Measurements from ENCODE around the gene WNK2.

WNK2 gene

GRCh38 chr9:93218671-93219420, 34.9 kb downstream of the WNK2 start:
- no peak for DNase-seq
- TF ChIP-seq GATA1 (IDR thresholded peaks at IDR 0.05; ENCODE audit: low read depth, low read length), result no peak
- no peak for TF ChIP-seq POLR2A (IDR thresholded peaks at IDR 0.05; ENCODE audit: low read length)

DNA sequence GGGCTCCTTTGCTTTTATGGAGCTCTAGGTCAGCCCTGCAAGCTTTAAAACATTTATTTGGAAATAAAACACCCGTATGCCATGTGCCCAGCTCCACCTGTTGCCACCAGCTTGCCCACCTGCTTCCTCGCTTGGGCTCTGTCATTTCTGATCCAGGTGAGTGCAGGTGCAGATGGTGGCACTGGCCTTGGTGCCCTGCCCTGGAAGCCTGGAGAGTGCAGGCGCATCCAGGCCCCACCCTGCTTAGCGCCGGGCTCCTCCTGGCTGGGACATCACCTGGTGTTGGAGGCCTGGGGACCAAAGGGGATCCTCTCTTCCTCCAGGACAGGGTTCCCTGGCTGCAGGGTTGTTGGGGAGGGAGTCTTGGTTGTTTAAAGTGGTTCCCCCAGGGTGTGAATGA, 35.8 kb downstream of the WNK2 start:
- no peak for DNase-seq
- TF ChIP-seq GATA1 (IDR thresholded peaks at IDR 0.05; ENCODE audit: low read depth, low read length) (no peak), POLR2A (IDR thresholded peaks at IDR 0.05; ENCODE audit: low read length) (no peak)

- DNase-seq, result no peak
- no peak for TF ChIP-seq POLR2A (IDR thresholded peaks at IDR 0.05; ENCODE audit: low read length)
- no peak for TF ChIP-seq GATA1 (IDR thresholded peaks at IDR 0.05; ENCODE audit: low read depth, low read length)
These were observed 36.7 kb downstream of the WNK2 start for GRCh38 chr9:93220627-93221026.

- TF ChIP-seq POLR2A (IDR thresholded peaks at IDR 0.05; ENCODE audit: low read length) (no peak), GATA1 (IDR thresholded peaks at IDR 0.05; ENCODE audit: low read depth, low read length) (no peak)
These were observed 37.1 kb downstream of the WNK2 start for GRCh38 chr9:93221044-93221443.

DNA sequence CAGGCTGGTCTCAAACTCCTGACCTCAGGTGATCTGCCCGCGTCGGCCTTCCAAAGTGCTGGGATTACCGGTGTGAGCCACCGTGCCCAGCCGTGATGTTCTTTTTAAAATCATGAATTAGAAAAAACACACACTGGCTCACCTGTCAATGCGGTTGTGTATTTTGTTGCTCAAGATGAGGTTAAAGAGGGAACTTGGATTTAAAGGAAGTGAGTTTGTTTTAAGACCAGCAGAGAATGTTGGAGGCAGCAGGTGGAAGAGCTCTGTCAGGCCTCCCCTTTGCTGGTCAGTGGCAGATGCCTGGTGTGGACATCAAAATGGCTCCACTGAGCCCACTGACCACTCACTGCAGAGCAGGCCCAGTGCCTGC, 38.9 kb downstream of the WNK2 start:
- DNase-seq, result no peak
- TF ChIP-seq POLR2A (IDR thresholded peaks at IDR 0.05; ENCODE audit: low read length) (no peak), GATA1 (IDR thresholded peaks at IDR 0.05; ENCODE audit: low read depth, low read length) (no peak)

More at GRCh38 chr9:93221044-93221443, 37.1 kb downstream of the WNK2 start:
- DNase-seq, result no peak

- DNase-seq, result no peak
- TF ChIP-seq GATA1 (IDR thresholded peaks at IDR 0.05; ENCODE audit: low read depth, low read length) (no peak), POLR2A (IDR thresholded peaks at IDR 0.05; ENCODE audit: low read length) (no peak)
These were observed 39.6 kb downstream of the WNK2 start for GRCh38 chr9:93223260-93224180.

- TF ChIP-seq POLR2A (IDR thresholded peaks at IDR 0.05; ENCODE audit: low read length) (no peak), GATA1 (IDR thresholded peaks at IDR 0.05; ENCODE audit: low read depth, low read length) (no peak)
- DNase-seq, result no peak
These were observed 40.7 kb downstream of the WNK2 start for GRCh38 chr9:93224591-93224990.

- no peak for TF ChIP-seq POLR2A (IDR thresholded peaks at IDR 0.05; ENCODE audit: low read length)
- TF ChIP-seq GATA1 (IDR thresholded peaks at IDR 0.05; ENCODE audit: low read depth, low read length), result no peak
- DNase-seq, result no peak
These were observed 41.5 kb downstream of the WNK2 start for GRCh38 chr9:93225417-93225816.

GRCh38 chr9:93225892-93226291, 42.0 kb downstream of the WNK2 start:
- no peak for DNase-seq
- no peak for TF ChIP-seq GATA1 (IDR thresholded peaks at IDR 0.05; ENCODE audit: low read depth, low read length)
- TF ChIP-seq POLR2A (IDR thresholded peaks at IDR 0.05; ENCODE audit: low read length), result no peak

DNA sequence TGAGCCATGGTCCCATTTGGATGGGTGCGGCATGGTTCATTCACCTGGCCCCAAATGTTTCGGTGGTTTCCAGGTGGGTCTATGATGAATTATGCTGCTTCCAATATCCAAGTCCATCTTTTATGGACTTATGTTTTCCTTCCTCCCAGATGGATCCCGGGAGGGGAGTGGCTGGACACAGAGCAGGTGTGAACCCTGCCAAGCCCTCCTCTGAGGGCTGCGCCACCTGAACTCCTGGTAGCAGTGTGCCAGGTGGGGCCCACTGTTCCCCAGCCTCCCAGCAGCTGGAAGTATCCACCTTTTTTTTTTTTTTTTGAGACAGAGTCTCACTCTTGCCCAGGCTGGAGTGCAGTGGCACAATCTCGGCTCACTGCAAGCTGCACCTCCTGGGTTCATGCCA, 42.9 kb downstream of the WNK2 start:
- TF ChIP-seq GATA1 (IDR thresholded peaks at IDR 0.05; ENCODE audit: low read depth, low read length) (no peak), POLR2A (IDR thresholded peaks at IDR 0.05; ENCODE audit: low read length) (no peak)
- no peak for DNase-seq

DNA sequence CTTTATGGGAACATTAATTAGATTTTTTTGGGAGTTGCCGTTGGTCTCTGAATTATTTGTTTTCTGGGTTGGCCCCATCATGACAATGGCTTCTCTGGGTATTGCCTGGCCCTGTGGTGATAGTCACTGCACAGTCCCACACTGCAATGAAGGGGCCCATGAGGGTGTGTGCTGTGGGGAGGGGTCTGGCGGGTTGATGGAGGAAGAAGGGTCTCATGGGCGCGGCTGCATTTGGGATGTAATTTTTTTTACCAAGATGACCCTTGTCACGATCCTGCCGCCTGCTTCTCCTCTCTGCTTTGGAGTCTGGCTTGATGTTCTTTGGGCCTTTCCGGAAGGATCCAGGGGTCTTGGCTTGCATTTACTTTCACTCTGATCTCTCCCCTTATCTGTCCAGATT, 44.1 kb downstream of the WNK2 start:
- TF ChIP-seq GATA1 (IDR thresholded peaks at IDR 0.05; ENCODE audit: low read depth, low read length), result no peak
- no peak for TF ChIP-seq POLR2A (IDR thresholded peaks at IDR 0.05; ENCODE audit: low read length)
- no peak for DNase-seq

GRCh38 chr9:93228453-93228852, 44.5 kb downstream of the WNK2 start:
- DNase-seq, result no peak
- TF ChIP-seq POLR2A (IDR thresholded peaks at IDR 0.05; ENCODE audit: low read length) (no peak), GATA1 (IDR thresholded peaks at IDR 0.05; ENCODE audit: low read depth, low read length) (no peak)

GRCh38 chr9:93229636-93230035, 45.7 kb downstream of the WNK2 start:
- no peak for TF ChIP-seq POLR2A (IDR thresholded peaks at IDR 0.05; ENCODE audit: low read length)
- no peak for TF ChIP-seq GATA1 (IDR thresholded peaks at IDR 0.05; ENCODE audit: low read depth, low read length)
- DNase-seq, result no peak

- DNase-seq, result no peak
These were observed 46.2 kb downstream of the WNK2 start for GRCh38 chr9:93230185-93230584.

More at GRCh38 chr9:93230185-93230584, 46.2 kb downstream of the WNK2 start:
- TF ChIP-seq POLR2A (IDR thresholded peaks at IDR 0.05; ENCODE audit: low read length), result no peak
- TF ChIP-seq GATA1 (IDR thresholded peaks at IDR 0.05; ENCODE audit: low read depth, low read length), result no peak
